Esophagus muscularis mucosa (tissue), 3 donors: Measurements from ENCODE around the gene ABCC10.

Experiments used
- POLR2A ChIP-seq: fragments of 450-650 bp; IDR thresholded peaks from one replicate; pipeline ENCODE4 v1.6.1; 2017; ENCODE audit warnings: antibody characterized with exemption, moderate library complexity, mild to moderate bottlenecking, low read depth
- POLR2AphosphoS5 ChIP-seq, 2 donors: sonication (generic); formaldehyde crosslinking; IDR thresholded peaks; one replicate each; pipeline ENCODE4 v1.6.1; 2017; ENCODE audit warnings: antibody characterized with exemption in 2 of 2
- TF ChIP-seq, protein P1 (sequence below), 3 experiments: fragments of 200-600 bp in 2 of 3; fragments of 450-650 bp in 1 of 3; sonication (generic) in 2 of 3; IDR thresholded peaks; one replicate each; pipeline ENCODE4 v1.5.1; 2017 to 2019; ENCODE audit warnings: antibody characterized with exemption in 3 of 3, mild to moderate bottlenecking in 2 of 3, moderate library complexity in 1 of 3

DNA sequence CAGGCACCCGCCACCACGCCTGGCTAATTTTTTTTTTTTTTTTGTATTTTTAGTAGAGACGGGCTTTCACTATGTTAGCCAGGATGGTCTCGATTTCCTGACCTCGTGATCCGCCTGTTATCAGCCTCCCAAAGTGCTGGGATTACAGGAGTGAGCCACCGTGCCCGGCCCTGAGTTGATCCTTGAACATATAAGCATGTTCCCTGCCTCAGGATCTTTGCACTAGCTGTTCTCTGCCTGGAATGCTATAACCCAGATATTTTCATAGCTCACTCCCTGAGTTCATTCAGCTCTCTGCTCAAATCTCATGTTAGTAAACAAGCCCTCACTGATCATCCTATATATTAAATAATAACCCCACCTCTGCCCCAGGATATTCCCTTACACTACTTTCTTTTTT, 37.0 kb downstream of the ABCC10 start:
- TF ChIP-seq, protein P1, sequence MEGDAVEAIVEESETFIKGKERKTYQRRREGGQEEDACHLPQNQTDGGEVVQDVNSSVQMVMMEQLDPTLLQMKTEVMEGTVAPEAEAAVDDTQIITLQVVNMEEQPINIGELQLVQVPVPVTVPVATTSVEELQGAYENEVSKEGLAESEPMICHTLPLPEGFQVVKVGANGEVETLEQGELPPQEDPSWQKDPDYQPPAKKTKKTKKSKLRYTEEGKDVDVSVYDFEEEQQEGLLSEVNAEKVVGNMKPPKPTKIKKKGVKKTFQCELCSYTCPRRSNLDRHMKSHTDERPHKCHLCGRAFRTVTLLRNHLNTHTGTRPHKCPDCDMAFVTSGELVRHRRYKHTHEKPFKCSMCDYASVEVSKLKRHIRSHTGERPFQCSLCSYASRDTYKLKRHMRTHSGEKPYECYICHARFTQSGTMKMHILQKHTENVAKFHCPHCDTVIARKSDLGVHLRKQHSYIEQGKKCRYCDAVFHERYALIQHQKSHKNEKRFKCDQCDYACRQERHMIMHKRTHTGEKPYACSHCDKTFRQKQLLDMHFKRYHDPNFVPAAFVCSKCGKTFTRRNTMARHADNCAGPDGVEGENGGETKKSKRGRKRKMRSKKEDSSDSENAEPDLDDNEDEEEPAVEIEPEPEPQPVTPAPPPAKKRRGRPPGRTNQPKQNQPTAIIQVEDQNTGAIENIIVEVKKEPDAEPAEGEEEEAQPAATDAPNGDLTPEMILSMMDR (IDR thresholded peaks at IDR 0.05) = no peak
- TF ChIP-seq POLR2A = no peak
- TF ChIP-seq POLR2AphosphoS5 (IDR thresholded peaks at IDR 0.05) = no peak
